Memory B cell (primary cell): ENCODE measurements around the gene SNAPC5.
"Not testable (repeated sequence)": the region's sequence is repeated elsewhere in the genome, so short reads cannot be mapped to it uniquely, and the experiment has no call there.

Experiments used
- ATAC-seq: fragments of 150-1000 bp; cut with Tn5 transposase; 2 replicates; pipeline ENCODE4 v1.10.0; 2021; ENCODE audit warnings: low read depth, mild to moderate bottlenecking, moderate library complexity
- DNase-seq, 2 donors: peaks; one replicate each; pipeline ENCODE4 v3.0.0; 2022; ENCODE audit warnings: low spot score in 2 of 2
- H3K27ac Mint-ChIP-seq: one replicate; pipeline ENCODE4 v1.8.0; 2022; ENCODE audit warnings: mild to moderate bottlenecking, moderate library complexity, mixed read lengths
- H3K27me3 Mint-ChIP-seq: one replicate; pipeline ENCODE4 v1.8.0; 2022; ENCODE audit warnings: mixed read lengths
- H3K36me3 Mint-ChIP-seq: one replicate; pipeline ENCODE4 v1.8.0; 2022; ENCODE audit warnings: mild to moderate bottlenecking, mixed read lengths
- H3K4me1 Mint-ChIP-seq: one replicate; pipeline ENCODE4 v1.8.0; 2022; ENCODE audit warnings: mixed read lengths
- H3K4me3 Mint-ChIP-seq: one replicate; pipeline ENCODE4 v1.8.0; 2022; ENCODE audit warnings: mild to moderate bottlenecking, moderate library complexity, mixed read lengths
- H3K9me3 Mint-ChIP-seq: one replicate; pipeline ENCODE4 v1.8.0; 2022; ENCODE audit warnings: mixed read lengths

Gene SNAPC5

GRCh38 chr15:66481107-66481856 lies 16.3 kb downstream of the SNAPC5 start:
- peaks cover 27% of the 10 kb centered on the region for H3K36me3 Mint-ChIP-seq
- H3K27me3 Mint-ChIP-seq, result no peaks in the 10 kb centered on the region
- H3K9me3 Mint-ChIP-seq, result no peaks in the 10 kb centered on the region
- peak overlapping the region; percentile 36 for H3K27ac Mint-ChIP-seq
- DNase-seq (no peak), ATAC-seq (no peak)
- no peak overlapping the region for H3K4me3 Mint-ChIP-seq
- peaks cover 6% of the 10 kb centered on the region for H3K4me1 Mint-ChIP-seq

- H3K27ac Mint-ChIP-seq, result no peak overlapping the region
- H3K9me3 Mint-ChIP-seq, result no peaks in the 10 kb centered on the region
- H3K36me3 Mint-ChIP-seq, result peaks cover 28% of the 10 kb centered on the region
- no peaks in the 10 kb centered on the region for H3K27me3 Mint-ChIP-seq
- DNase-seq, result no peak
- H3K4me3 Mint-ChIP-seq, result no peak overlapping the region
- peaks cover 7% of the 10 kb centered on the region for H3K4me1 Mint-ChIP-seq
- no peak for ATAC-seq
Measured at GRCh38 chr15:66480267-66480666, 17.3 kb downstream of the SNAPC5 start.

- Mint-ChIP-seq H3K4me1 (peaks cover 13% of the 10 kb centered on the region), H3K4me3 (no peak overlapping the region), H3K9me3 (no peaks in the 10 kb centered on the region), H3K27me3 (no peaks in the 10 kb centered on the region), H3K27ac (peak overlapping the region; percentile 25), H3K36me3 (peaks cover 13% of the 10 kb centered on the region)
- ATAC-seq, result no peak
- DNase-seq, result no peak
Measured at GRCh38 chr15:66477011-66477410, 20.6 kb downstream of the SNAPC5 start.

GRCh38 chr15:66476535-66476934 lies 21.0 kb downstream of the SNAPC5 start:
- Mint-ChIP-seq H3K36me3 (peaks cover 8% of the 10 kb centered on the region), H3K27me3 (no peaks in the 10 kb centered on the region), H3K27ac (peak overlapping the region; percentile 25), H3K9me3 (no peaks in the 10 kb centered on the region), H3K4me3 (no peak overlapping the region), H3K4me1 (peaks cover 14% of the 10 kb centered on the region)
- ATAC-seq (no peak), DNase-seq (no peak)

GRCh38 chr15:66474963-66475362 lies 22.6 kb downstream of the SNAPC5 start:
- H3K4me3 Mint-ChIP-seq, result no peak overlapping the region
- no peak for DNase-seq
- H3K27me3 Mint-ChIP-seq, result no peaks in the 10 kb centered on the region
- no peaks in the 10 kb centered on the region for H3K9me3 Mint-ChIP-seq
- ATAC-seq, result no peak
- H3K27ac Mint-ChIP-seq, result no peak overlapping the region
- H3K36me3 Mint-ChIP-seq, result peaks cover 4% of the 10 kb centered on the region
- peaks cover 16% of the 10 kb centered on the region for H3K4me1 Mint-ChIP-seq

GRCh38 chr15:66474135-66474534 lies 23.4 kb downstream of the SNAPC5 start:
- ATAC-seq (no peak), DNase-seq (no peak)
- H3K4me1 Mint-ChIP-seq, result peaks cover 13% of the 10 kb centered on the region
- H3K9me3 Mint-ChIP-seq, result no peaks in the 10 kb centered on the region
- H3K4me3 Mint-ChIP-seq, result no peak overlapping the region
- H3K27ac Mint-ChIP-seq, result no peak overlapping the region
- peaks cover 2% of the 10 kb centered on the region for H3K36me3 Mint-ChIP-seq
- no peaks in the 10 kb centered on the region for H3K27me3 Mint-ChIP-seq

GRCh38 chr15:66472176-66472999 lies 25.2 kb downstream of the SNAPC5 start:
- Mint-ChIP-seq H3K36me3 (peaks cover 4% of the 10 kb centered on the region), H3K27ac (peak overlapping the region; percentile 46), H3K27me3 (no peaks in the 10 kb centered on the region), H3K4me3 (peak overlapping the region; percentile 64), H3K4me1 (peaks cover 13% of the 10 kb centered on the region), H3K9me3 (no peaks in the 10 kb centered on the region)
- ATAC-seq, result peak; percentile 91
- peak; percentile 15 to 35 for DNase-seq

GRCh38 chr15:66470825-66471224 lies 26.7 kb downstream of the SNAPC5 start:
- ATAC-seq, DNase-seq, H3K4me1 Mint-ChIP-seq, H3K4me3 Mint-ChIP-seq, H3K27me3 Mint-ChIP-seq, H3K36me3 Mint-ChIP-seq, H3K9me3 Mint-ChIP-seq: not testable (repeated sequence)
- H3K27ac Mint-ChIP-seq, result peak overlapping the region; percentile 46

GRCh38 chr15:66467162-66468040 lies 30.2 kb downstream of the SNAPC5 start:
- H3K27me3 Mint-ChIP-seq, ATAC-seq, DNase-seq, H3K9me3 Mint-ChIP-seq, H3K4me3 Mint-ChIP-seq, H3K27ac Mint-ChIP-seq: not testable (repeated sequence)
- peaks cover 14% of the 10 kb centered on the region for H3K36me3 Mint-ChIP-seq
- H3K4me1 Mint-ChIP-seq, result peaks cover 11% of the 10 kb centered on the region

GRCh38 chr15:66465294-66465693 lies 32.3 kb downstream of the SNAPC5 start:
- peak overlapping the region; percentile 47 for H3K4me3 Mint-ChIP-seq
- not testable (repeated sequence) for H3K4me1 Mint-ChIP-seq, DNase-seq, H3K27me3 Mint-ChIP-seq, H3K9me3 Mint-ChIP-seq, ATAC-seq
- peak overlapping the region; percentile 32 for H3K27ac Mint-ChIP-seq
- H3K36me3 Mint-ChIP-seq, result peaks cover 19% of the 10 kb centered on the region

GRCh38 chr15:66462627-66463026 lies 34.9 kb downstream of the SNAPC5 start:
- H3K4me1 Mint-ChIP-seq, result peaks cover 10% of the 10 kb centered on the region
- no peak for ATAC-seq
- H3K27ac Mint-ChIP-seq, result no peak overlapping the region
- H3K36me3 Mint-ChIP-seq, result peaks cover 20% of the 10 kb centered on the region
- H3K9me3 Mint-ChIP-seq, result no peaks in the 10 kb centered on the region
- DNase-seq, result no peak
- H3K4me3 Mint-ChIP-seq, result no peak overlapping the region
- no peaks in the 10 kb centered on the region for H3K27me3 Mint-ChIP-seq

- no peaks in the 10 kb centered on the region for H3K27me3 Mint-ChIP-seq
- DNase-seq (no peak), ATAC-seq (no peak)
- H3K4me3 Mint-ChIP-seq, result no peak overlapping the region
- H3K36me3 Mint-ChIP-seq, result peaks cover 20% of the 10 kb centered on the region
- H3K4me1 Mint-ChIP-seq, result peaks cover 12% of the 10 kb centered on the region
- H3K9me3 Mint-ChIP-seq, result no peaks in the 10 kb centered on the region
- H3K27ac Mint-ChIP-seq, result no peak overlapping the region
Measured at GRCh38 chr15:66461917-66462316, 35.6 kb downstream of the SNAPC5 start.

GRCh38 chr15:66461294-66461693 lies 36.3 kb downstream of the SNAPC5 start:
- ATAC-seq, DNase-seq: not testable (repeated sequence)

More at GRCh38 chr15:66461294-66461693, 36.3 kb downstream of the SNAPC5 start:
- not testable (repeated sequence) for H3K4me3 Mint-ChIP-seq, H3K27ac Mint-ChIP-seq, H3K27me3 Mint-ChIP-seq, H3K9me3 Mint-ChIP-seq
- Mint-ChIP-seq H3K36me3 (peaks cover 20% of the 10 kb centered on the region), H3K4me1 (peaks cover 12% of the 10 kb centered on the region)
